ENCODE measurements around the gene CAPN5. TPM values are rescaled to one million over a fixed set of nuclear protein-coding genes. Genes with fewer than 3 reads are reported as not detected.

The CAPN5 gene
- total and polyA plus RNA-seq, 4 donors = 6.5 to 25.8 (median 18.2) TPM

DNA sequence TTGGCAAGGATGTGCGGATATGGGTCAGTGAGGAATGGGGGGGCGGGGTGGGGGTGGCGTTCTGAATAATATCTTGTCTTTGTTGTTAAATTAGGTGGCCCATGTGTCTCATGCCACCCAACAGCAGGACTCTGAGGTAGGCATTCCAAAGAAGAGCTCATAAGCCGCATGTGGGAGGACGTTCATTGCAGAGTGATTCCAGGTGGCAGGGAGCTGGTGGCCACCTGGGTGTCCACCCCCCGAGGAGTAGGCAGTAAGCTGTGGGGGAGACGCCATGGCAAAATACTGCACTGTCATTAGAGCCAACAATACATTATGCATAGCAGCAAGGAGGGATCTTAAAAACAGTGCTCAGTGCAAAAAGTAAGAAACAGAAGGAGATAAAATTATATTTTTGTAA, 14.3 kb upstream of the CAPN5 start:
- H3K27me3 ChIP-seq (ENCODE audit: control insufficient read depth in 4 of 4, insufficient read depth in 4 of 4, low read length in 3 of 4) = no peaks in the 10 kb centered on the region
- H3K9me3 ChIP-seq (ENCODE audit: control insufficient read depth in 4 of 4, low read length in 3 of 4) = peaks cover 0 to 8% (median under 1%) of the 10 kb centered on the region in 4 donors
- DNase-seq (ENCODE audit: low spot score) = no peak
- no peak overlapping the region for H3K4me3 ChIP-seq (ENCODE audit: low read depth in 1 of 3, low read length in 3 of 3)
- no peak overlapping the region for H3K27ac ChIP-seq (ENCODE audit: low read depth in 1 of 2, low read length in 2 of 2)
- H3K9ac ChIP-seq (ENCODE audit: low read depth in 1 of 2, low read length in 2 of 2) = no peak overlapping the region
- TF ChIP-seq FOXA2 (IDR thresholded peaks at IDR 0.05) (no peak), REST (IDR thresholded peaks at IDR 0.05) (no peak)
- 89% methylated on average over 7 of the region's 7 CpGs for WGBS
- no peaks in the 10 kb centered on the region for H3K36me3 ChIP-seq (ENCODE audit: control insufficient read depth in 4 of 4, insufficient read depth in 3 of 4, low read depth in 1 of 4, low read length in 3 of 4)
- peaks cover 3 to 6% (median 4%) of the 10 kb centered on the region in 4 donors for H3K4me1 ChIP-seq (ENCODE audit: control insufficient read depth in 4 of 4, insufficient read depth in 4 of 4, low read length in 3 of 4)

- DNase-seq (ENCODE audit: low spot score) = no peak
- no peak overlapping the region for H3K27ac ChIP-seq (ENCODE audit: low read depth in 1 of 2, low read length in 2 of 2)
- peaks cover 0 to 8% (median under 1%) of the 10 kb centered on the region in 4 donors for H3K9me3 ChIP-seq (ENCODE audit: control insufficient read depth in 4 of 4, low read length in 3 of 4)
- H3K27me3 ChIP-seq (ENCODE audit: control insufficient read depth in 4 of 4, insufficient read depth in 4 of 4, low read length in 3 of 4) = no peaks in the 10 kb centered on the region
- WGBS = 88% methylated on average over 14 of the region's 14 CpGs
- H3K36me3 ChIP-seq (ENCODE audit: control insufficient read depth in 4 of 4, insufficient read depth in 3 of 4, low read depth in 1 of 4, low read length in 3 of 4) = no peaks in the 10 kb centered on the region
- TF ChIP-seq TAF1 (conservative IDR thresholded peaks at IDR 0.05) (no peak), JUND (IDR thresholded peaks at IDR 0.05) (no peak), GABPA (IDR thresholded peaks at IDR 0.05 in 1 of 2, conservative IDR thresholded peaks at IDR 0.05 in 1 of 2) (no peak), ZBTB33 (IDR thresholded peaks at IDR 0.05) (no peak), NR2F2 (IDR thresholded peaks at IDR 0.05) (no peak), FOXA2 (IDR thresholded peaks at IDR 0.05) (no peak), RAD21 (IDR thresholded peaks at IDR 0.05) (no peak), RXRA (IDR thresholded peaks at IDR 0.05) (no peak), HNF4G (IDR thresholded peaks at IDR 0.05) (no peak), SP1 (IDR thresholded peaks at IDR 0.05) (no peak), YY1 (IDR thresholded peaks at IDR 0.05) (no peak)
- TF ChIP-seq, protein P1, sequence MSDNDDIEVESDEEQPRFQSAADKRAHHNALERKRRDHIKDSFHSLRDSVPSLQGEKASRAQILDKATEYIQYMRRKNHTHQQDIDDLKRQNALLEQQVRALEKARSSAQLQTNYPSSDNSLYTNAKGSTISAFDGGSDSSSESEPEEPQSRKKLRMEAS (IDR thresholded peaks at IDR 0.05) = no peak
- TF ChIP-seq, protein P2, sequence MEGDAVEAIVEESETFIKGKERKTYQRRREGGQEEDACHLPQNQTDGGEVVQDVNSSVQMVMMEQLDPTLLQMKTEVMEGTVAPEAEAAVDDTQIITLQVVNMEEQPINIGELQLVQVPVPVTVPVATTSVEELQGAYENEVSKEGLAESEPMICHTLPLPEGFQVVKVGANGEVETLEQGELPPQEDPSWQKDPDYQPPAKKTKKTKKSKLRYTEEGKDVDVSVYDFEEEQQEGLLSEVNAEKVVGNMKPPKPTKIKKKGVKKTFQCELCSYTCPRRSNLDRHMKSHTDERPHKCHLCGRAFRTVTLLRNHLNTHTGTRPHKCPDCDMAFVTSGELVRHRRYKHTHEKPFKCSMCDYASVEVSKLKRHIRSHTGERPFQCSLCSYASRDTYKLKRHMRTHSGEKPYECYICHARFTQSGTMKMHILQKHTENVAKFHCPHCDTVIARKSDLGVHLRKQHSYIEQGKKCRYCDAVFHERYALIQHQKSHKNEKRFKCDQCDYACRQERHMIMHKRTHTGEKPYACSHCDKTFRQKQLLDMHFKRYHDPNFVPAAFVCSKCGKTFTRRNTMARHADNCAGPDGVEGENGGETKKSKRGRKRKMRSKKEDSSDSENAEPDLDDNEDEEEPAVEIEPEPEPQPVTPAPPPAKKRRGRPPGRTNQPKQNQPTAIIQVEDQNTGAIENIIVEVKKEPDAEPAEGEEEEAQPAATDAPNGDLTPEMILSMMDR (IDR thresholded peaks at IDR 0.05; ENCODE audit: low read depth, low read length, missing input control) = no peak
- H3K4me3 ChIP-seq (ENCODE audit: low read depth in 1 of 3, low read length in 3 of 3) = no peak overlapping the region
- no peak overlapping the region for H3K9ac ChIP-seq (ENCODE audit: low read depth in 1 of 2, low read length in 2 of 2)
- H3K4me1 ChIP-seq (ENCODE audit: control insufficient read depth in 4 of 4, insufficient read depth in 4 of 4, low read length in 3 of 4) = peaks cover 3 to 10% (median 7%) of the 10 kb centered on the region in 4 donors
These were observed 13.4 kb upstream of the CAPN5 start for GRCh38 chr11:77053217-77054015.

Measured in liver (tissue), 9 donors.